Gastrocnemius medialis (tissue), 4 donors: ENCODE measurements around the gene TMEM132A. TPM values are rescaled to one million over a fixed set of nuclear protein-coding genes. Genes with fewer than 3 reads are reported as not detected.

ENCODE experiments used
- ATAC-seq, 2 donors: fragments of 150-250 bp; one replicate each; pipeline ENCODE4 v1.9.1; 2016
- DNase-seq, 2 donors: peaks; one replicate each; pipeline ENCODE4 v3.0.0-alpha.2; 2019
- H3K27ac ChIP-seq, 4 donors: fragments of 200-600 bp; sonication (generic); 1 replicate in 1 of 4; 2 replicates in 3 of 4; pipeline ENCODE4 v1.5.1; 2016 to 2018; ENCODE audit warnings: mild to moderate bottlenecking in 2 of 4, moderate library complexity in 1 of 4
- H3K27me3 ChIP-seq, 3 donors: fragments of 200-600 bp; sonication (generic) in 2 of 3; 1 replicate in 1 of 3; 2 replicates in 2 of 3; pipeline versions ENCODE4 v1.5.1 to v1.6.0; 2016 to 2019; ENCODE audit warnings: mild to moderate bottlenecking in 1 of 3, moderate library complexity in 1 of 3
- H3K36me3 ChIP-seq, 2 donors: fragments of 200-600 bp; sonication (generic) in 1 of 2; one replicate each; pipeline ENCODE4 v1.5.1; 2017 to 2018
- H3K4me1 ChIP-seq, 2 donors: fragments of 200-600 bp; sonication (generic) in 1 of 2; one replicate each; pipeline ENCODE4 v1.5.1; 2016 to 2017; ENCODE audit warnings: mild to moderate bottlenecking in 2 of 2
- H3K4me3 ChIP-seq, 4 donors: fragments of 200-600 bp; sonication (generic) in 3 of 4; 1 replicate in 1 of 4; 2 replicates in 3 of 4; pipeline ENCODE4 v1.5.1; 2016 to 2019; ENCODE audit warnings: mild to moderate bottlenecking in 2 of 4
- H3K9me3 ChIP-seq, 3 donors: fragments of 200-600 bp; sonication (generic) in 2 of 3; 1 replicate in 1 of 3; 2 replicates in 2 of 3; pipeline ENCODE4 v1.5.1; 2016 to 2019
- CTCF ChIP-seq, 5 experiments: fragments of 450-650 bp in 3 of 5; fragments of 200-600 bp in 2 of 5; sonication (generic) in 2 of 5; IDR thresholded peaks in 4 of 5; conservative IDR thresholded peaks in 1 of 5; 1 replicate in 4 of 5; 2 replicates in 1 of 5; pipeline ENCODE4 v1.5.1; 2016 to 2019; ENCODE audit warnings: antibody characterized with exemption in 5 of 5, mild to moderate bottlenecking in 3 of 5, moderate library complexity in 3 of 5
- POLR2A ChIP-seq, 2 donors: fragments of 450-650 bp; IDR thresholded peaks; one replicate each; pipeline ENCODE4 v1.6.1; 2017; ENCODE audit warnings: antibody characterized with exemption in 2 of 2, mild to moderate bottlenecking in 2 of 2, moderate library complexity in 2 of 2
- in situ Hi-C, 4 donors: fragments of 200-750 bp; cut with MboI; loops; one replicate each; pipeline versions ENCODE4 v1.15.0 to v1.8.0; 2017; ENCODE audit warnings: low sequenced_read_pairs in 4 of 4
- intact Hi-C: fragments of 100-400 bp; cut with DNase I; formaldehyde crosslinking; loops from one replicate; pipeline ENCODE4 v1.15.1; 2023; ENCODE audit warnings: low total_unique reads
- total RNA-seq, 4 donors: library from RNA; depleted of rRNA; stranded (reverse); fragments of >200 nt; gene quantifications; one replicate each; pipeline versions ENCODE4 v1.1.0 to v1.2.3, GENCODE V29; 2016

The TMEM132A gene
- total RNA-seq, 4 donors from 2014 or later = 2.5 to 3.7 (median 3.1) TPM

GRCh38 chr11:60966890-60967289 lies 42.6 kb downstream of the TMEM132A start:
- Histone ChIP-seq H3K27me3 (no peaks in the 10 kb centered on the region), H3K4me3 (no peak overlapping the region), H3K27ac (no peak overlapping the region), H3K36me3 (no peaks in the 10 kb centered on the region), H3K9me3 (no peaks in the 10 kb centered on the region), H3K4me1 (no peaks in the 10 kb centered on the region)
- ATAC-seq (no peak), DNase-seq (no peak)
- in situ Hi-C loops (no loop called here), intact Hi-C loops (no loop called here)
- TF ChIP-seq POLR2A (IDR thresholded peaks at IDR 0.05) (no peak), CTCF (IDR thresholded peaks at IDR 0.05 in 4 of 5, conservative IDR thresholded peaks at IDR 0.05 in 1 of 5) (no peak)

- H3K4me1 ChIP-seq = no peaks in the 10 kb centered on the region
- in situ Hi-C loops (no loop called here), intact Hi-C loops (no loop called here)
- H3K36me3 ChIP-seq = no peaks in the 10 kb centered on the region
- no peak overlapping the region for H3K27ac ChIP-seq
- TF ChIP-seq CTCF (IDR thresholded peaks at IDR 0.05 in 4 of 5, conservative IDR thresholded peaks at IDR 0.05 in 1 of 5) = no peak
- no peak overlapping the region for H3K4me3 ChIP-seq
- ATAC-seq (no peak), DNase-seq (no peak)
- H3K27me3 ChIP-seq = no peaks in the 10 kb centered on the region
- no peaks in the 10 kb centered on the region for H3K9me3 ChIP-seq
Observed at GRCh38 chr11:60968223-60968622, 44.0 kb downstream of the TMEM132A start.

GRCh38 chr11:60970369-60970774 lies 46.1 kb downstream of the TMEM132A start:
- H3K27me3 ChIP-seq = no peaks in the 10 kb centered on the region
- H3K9me3 ChIP-seq = no peaks in the 10 kb centered on the region
- no peak for TF ChIP-seq POLR2A (IDR thresholded peaks at IDR 0.05)
- peak; percentile 41 to 85 (median 73) for TF ChIP-seq CTCF (IDR thresholded peaks at IDR 0.05 in 4 of 5, conservative IDR thresholded peaks at IDR 0.05 in 1 of 5)
- in situ Hi-C loops = no loop called here
- DNase-seq (no peak), ATAC-seq (peak in 1 of 2 donors; percentile 46)
- no peaks in the 10 kb centered on the region for H3K36me3 ChIP-seq
- H3K4me1 ChIP-seq = no peaks in the 10 kb centered on the region
- H3K27ac ChIP-seq = no peak overlapping the region
- H3K4me3 ChIP-seq = no peak overlapping the region
- intact Hi-C loops = loop anchor here (1.0 to 2.0 kb wide), 2 partner anchors 158 to 217 kb away; no protein-coding TSS in a partner anchor

- TF ChIP-seq CTCF (IDR thresholded peaks at IDR 0.05 in 4 of 5, conservative IDR thresholded peaks at IDR 0.05 in 1 of 5) (no peak), POLR2A (IDR thresholded peaks at IDR 0.05) (no peak)
- H3K4me3 ChIP-seq = no peak overlapping the region
- H3K27ac ChIP-seq = no peak overlapping the region
- DNase-seq (no peak), ATAC-seq (no peak)
- H3K27me3 ChIP-seq = no peaks in the 10 kb centered on the region
- H3K9me3 ChIP-seq = no peaks in the 10 kb centered on the region
- no peaks in the 10 kb centered on the region for H3K4me1 ChIP-seq
- no peaks in the 10 kb centered on the region for H3K36me3 ChIP-seq
- intact Hi-C loops = loop anchor here (1.0 to 2.0 kb wide), 2 partner anchors 158 to 216 kb away; no protein-coding TSS in a partner anchor
- in situ Hi-C loops = no loop called here
Observed at GRCh38 chr11:60970890-60971289, 46.6 kb downstream of the TMEM132A start.

GRCh38 chr11:60971520-60971919 lies 47.3 kb downstream of the TMEM132A start, which contains the start of gene CD6:
Gene CD6 (plus strand): TSS chr11:60971680. CDS start chr11:60971866, 186 bp downstream.
- TF ChIP-seq CTCF (IDR thresholded peaks at IDR 0.05 in 4 of 5, conservative IDR thresholded peaks at IDR 0.05 in 1 of 5) (no peak), POLR2A (IDR thresholded peaks at IDR 0.05) (no peak)
- Histone ChIP-seq H3K4me1 (no peaks in the 10 kb centered on the region), H3K9me3 (no peaks in the 10 kb centered on the region), H3K4me3 (no peak within 1 kb of the TSS), H3K27me3 (no peaks in the 10 kb centered on the region), H3K36me3 (no peaks in the 10 kb centered on the region), H3K27ac (no peak within 1 kb of the TSS)
- intact Hi-C loops (loop anchor here (2.0 kb wide), 1 partner anchor 157 kb away; no protein-coding TSS in a partner anchor), in situ Hi-C loops (no loop called here)
- DNase-seq = no peak
- ATAC-seq = no peak
